GM18858 (cell line): ENCODE data around the gene SLC15A4.

Experiments
- ATAC-seq: cut with Tn5 transposase; IDR thresholded peaks from one replicate; pipeline ENCODE4 v1.9.1; 2021; ENCODE audit not compliant: unreplicated experiment

SLC15A4 gene

GRCh38 chr12:128795530-128796361 is 28.0 kb downstream of the SLC15A4 start:
- no peak for ATAC-seq

DNA sequence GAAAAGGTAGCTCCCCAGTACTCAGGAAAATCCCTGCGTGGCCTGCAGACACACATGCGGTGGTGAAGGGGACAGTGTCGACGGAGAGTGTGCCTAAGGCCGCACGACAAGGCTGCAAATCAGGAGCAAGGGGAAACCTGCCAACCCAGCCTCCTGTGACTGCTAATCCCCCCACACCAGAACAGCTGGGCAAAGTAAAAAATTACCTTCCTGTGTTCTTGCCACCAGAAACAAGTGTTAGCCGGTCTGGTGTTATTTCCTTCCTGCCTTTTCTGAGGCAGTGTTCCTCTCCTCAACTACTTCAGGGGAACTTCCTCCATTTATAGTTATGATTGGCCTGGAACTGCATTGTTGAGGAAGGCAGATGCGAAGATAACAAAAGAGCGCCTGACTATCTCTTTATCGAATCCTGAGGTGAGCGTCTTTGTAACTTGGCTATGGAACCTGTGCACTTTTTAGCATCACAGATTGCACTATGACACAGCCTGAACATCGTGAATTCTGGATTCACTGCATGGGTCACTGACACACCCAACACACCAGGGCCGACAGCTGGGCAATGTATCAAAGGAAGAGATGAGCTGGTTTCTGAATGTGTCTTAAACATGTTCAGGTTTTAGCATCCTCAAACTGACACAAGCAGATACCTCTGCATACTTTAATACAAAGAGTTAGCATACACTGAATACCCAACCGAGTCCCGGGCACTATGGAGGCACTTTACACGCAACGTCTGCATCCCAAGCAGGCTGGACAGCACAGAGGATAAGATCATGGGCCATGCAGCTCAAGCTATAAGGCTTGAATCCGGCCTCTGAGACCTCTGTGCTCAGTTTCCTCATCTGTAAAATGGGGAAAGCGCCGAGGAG is 28.9 kb downstream of the SLC15A4 start:
- peak; percentile 23 for ATAC-seq

DNA sequence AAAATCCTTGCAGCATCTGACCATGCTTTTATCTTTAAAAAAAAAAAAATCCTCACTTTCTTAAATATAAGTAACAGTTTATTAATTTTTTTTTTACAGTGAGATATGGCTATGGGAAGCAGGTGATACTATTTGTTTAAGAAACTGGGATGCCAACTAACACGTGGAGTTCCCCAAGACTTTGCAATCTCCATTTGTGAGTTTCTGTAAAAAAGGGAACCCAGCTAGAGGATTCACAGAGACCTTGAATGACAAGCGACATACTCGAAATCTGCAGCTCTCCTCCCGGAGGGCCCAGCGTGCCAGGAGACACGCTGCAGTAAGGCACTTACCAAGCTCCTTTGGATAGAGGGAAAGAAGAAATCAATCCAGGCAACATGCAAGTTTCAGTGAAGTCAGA is 30.1 kb downstream of the SLC15A4 start:
- no peak for ATAC-seq

DNA sequence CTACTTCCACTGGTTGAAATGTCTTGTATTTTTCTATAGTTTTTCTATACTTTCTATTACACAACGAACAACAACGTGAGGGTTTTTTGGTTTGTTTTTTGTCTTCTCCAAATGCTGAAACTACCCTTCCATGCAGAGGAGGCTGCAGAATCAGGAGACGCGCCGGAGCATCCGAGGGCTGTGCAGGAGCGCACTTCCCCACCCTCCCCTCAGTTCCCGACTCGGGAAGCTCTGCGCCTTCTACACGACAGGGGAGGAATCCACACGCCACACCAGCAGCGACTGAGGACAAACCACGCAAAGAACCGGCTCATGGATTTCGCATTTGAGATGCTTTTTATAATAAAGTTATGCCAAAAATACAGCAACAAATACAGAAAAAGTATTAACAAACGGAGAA is 30.9 kb downstream of the SLC15A4 start:
- ATAC-seq = no peak

- no peak for ATAC-seq
Observed at GRCh38 chr12:128792398-128792797, 31.4 kb downstream of the SLC15A4 start.

- no peak for ATAC-seq
Observed at GRCh38 chr12:128791395-128792322, 32.1 kb downstream of the SLC15A4 start.

DNA sequence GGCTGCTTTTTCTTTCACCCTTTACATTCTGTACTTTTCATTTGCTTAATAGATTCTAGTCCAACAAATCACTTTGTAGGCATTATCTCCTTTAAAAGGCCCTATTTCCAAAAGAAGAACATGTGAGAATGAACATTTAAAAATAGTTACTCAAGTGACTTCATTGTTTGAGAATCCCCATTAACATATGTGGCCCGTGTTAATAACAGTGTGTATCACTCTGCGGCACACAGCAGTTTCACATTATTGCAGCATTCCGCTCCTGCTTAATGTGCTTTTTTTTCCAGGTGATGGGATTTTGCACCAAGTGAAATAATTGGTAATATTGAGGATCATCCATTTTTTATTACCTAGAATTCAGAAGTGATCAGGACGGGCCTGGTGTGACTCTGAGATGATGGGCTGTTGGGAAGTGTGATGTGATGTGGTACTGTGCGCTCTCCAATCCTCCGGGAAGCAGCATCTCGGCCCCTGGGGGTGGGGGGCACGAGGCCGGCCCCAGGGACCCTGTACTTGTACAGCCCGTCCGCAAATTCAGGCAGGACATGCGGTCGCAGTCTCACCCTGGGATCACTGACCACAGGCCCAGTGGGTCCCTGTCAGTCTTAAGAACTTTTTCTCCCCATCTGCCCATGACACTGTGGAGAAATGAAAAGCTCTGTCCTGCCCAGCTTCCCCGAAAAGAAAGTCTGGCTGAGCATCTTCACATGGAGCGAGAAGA is 32.9 kb downstream of the SLC15A4 start:
- no peak for ATAC-seq

DNA sequence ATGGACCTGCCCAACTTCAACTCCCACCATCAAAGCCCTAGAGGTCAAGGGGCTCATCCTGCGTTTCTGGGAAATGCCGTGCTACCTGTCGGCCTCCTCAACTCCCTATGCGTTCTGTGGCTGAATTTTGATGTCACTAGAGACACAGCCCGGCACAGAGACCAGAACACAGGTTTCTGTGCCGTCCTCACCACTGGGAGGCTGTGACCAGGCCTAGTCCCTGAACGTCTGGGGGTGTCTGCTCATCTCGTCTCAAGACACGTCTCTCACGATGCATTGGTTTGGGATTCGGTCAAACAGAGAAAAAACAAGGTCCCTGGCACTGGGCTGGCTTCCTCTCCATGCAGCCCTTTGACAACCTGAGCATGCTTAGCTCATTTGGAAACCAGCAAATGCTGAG is 33.5 kb downstream of the SLC15A4 start:
- ATAC-seq = no peak

GRCh38 chr12:128789356-128789929 is 34.3 kb downstream of the SLC15A4 start:
- no peak for ATAC-seq

GRCh38 chr12:128787827-128788226 is 35.9 kb downstream of the SLC15A4 start:
- ATAC-seq = no peak

DNA sequence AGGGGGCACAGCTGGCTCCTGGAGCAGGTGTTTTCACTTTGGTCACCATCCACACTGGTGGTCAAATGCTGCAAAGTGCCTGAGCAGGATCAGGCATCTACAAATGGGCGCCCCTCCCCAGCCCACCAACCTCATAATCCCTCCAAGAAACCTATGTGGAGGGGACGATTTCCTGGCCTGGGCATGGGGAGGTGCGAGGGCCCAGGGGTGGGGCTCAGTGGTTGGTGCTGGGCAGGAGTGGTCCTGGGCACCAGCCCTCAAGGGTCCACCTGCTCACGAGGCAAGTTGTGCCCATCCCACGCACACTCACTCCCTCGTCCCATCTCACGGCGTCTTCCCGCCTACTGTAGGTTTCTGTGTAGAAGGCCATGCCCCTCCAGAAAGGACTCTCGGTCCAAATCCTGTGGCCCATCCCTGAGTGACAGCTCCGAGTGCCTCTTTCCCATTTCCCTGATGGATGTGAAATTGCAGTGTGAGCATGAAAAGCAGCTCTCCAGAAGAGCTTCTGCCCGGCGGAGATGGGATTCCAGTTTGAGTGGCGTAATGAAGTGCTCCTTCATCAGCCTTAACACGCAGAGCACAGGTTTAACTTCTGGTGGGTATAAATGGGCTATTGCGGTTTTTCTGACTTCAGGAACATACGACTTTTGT is 36.9 kb downstream of the SLC15A4 start:
- no peak for ATAC-seq

- ATAC-seq = no peak
Observed at GRCh38 chr12:128784030-128784760, 39.6 kb downstream of the SLC15A4 start.

DNA sequence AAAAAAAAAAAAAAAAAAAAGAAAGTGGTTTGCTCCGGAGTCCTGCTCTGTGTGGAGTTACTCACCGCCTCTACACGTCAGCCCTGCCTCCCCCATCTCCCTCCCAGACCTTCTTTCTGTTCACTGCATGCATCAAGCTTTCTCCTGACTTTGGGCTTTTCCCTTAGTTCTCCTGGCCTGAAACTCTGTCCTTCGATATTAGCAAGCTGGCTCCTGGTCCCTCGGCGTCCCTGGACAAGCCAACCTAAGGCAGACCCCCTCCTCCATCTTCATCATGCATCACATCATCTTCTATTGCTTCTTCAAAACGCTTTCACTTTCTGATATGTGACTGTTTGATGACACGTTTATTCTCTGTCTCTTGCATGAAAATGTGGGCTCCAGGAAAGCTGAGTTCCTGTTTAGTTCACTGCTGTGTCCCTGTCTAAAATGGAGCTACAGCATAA is 40.6 kb downstream of the SLC15A4 start:
- peak; percentile 88 for ATAC-seq

DNA sequence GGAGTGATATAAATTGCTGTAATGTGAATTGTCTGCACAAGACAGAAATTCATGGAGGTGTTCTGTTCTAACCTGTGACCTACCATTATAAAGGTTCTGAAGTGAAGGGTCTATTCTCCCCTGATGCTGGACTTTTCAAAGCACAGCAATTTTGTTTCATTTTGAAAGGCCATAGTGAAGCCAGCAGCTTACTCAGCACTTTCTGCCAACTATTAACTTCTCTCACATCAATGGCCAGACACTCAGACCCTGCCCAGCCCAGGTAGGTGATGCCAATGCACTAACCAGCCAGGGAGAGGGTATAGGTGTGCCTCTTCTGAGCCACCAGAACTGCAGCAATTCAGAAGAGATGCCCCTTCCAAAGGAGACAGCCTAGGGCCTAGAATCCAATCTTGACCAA is 43.9 kb downstream of the SLC15A4 start:
- ATAC-seq = no peak

DNA sequence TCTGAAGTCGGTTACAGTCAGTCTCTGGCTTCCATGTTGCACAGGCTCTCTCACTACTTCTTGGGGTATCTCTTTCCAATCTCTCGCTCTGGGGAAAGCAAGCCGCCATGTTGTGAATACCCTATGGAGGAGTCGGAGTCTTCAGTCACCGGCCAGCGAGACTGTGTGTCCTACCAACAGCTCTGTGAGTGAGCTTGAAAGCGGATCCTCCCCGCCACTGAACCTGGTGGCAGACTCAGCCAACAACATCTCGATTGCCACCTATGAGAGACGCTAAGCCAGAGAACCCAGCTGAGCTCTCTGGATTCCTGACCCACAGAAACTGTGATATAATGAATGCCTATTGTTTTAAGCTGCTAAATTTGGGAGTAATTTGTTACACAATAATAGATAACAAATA is 51.5 kb downstream of the SLC15A4 start:
- no peak for ATAC-seq

GRCh38 chr12:128771681-128772080 is 52.1 kb downstream of the SLC15A4 start:
- ATAC-seq = no peak

- no peak for ATAC-seq
Observed at GRCh38 chr12:128767518-128767917, 56.2 kb downstream of the SLC15A4 start.

- ATAC-seq = no peak
Observed at GRCh38 chr12:128766738-128767501, 56.8 kb downstream of the SLC15A4 start.
